HG03159 (cell line): ENCODE data around the gene NFIX.

Source experiments
- ATAC-seq: cut with Tn5 transposase; IDR thresholded peaks from one replicate; pipeline ENCODE4 v1.9.1; 2021; ENCODE audit warnings: mild to moderate bottlenecking, moderate library complexity; ENCODE audit not compliant: unreplicated experiment

NFIX gene

GRCh38 chr19:12987190-12987589 lies 8.1 kb upstream of the NFIX start:
- ATAC-seq, result no peak

GRCh38 chr19:12987781-12988180 lies 7.5 kb upstream of the NFIX start:
- no peak for ATAC-seq

- no peak for ATAC-seq
Measured at GRCh38 chr19:12990431-12990830, 4.8 kb upstream of the NFIX start.

- ATAC-seq, result no peak
Measured at GRCh38 chr19:12990853-12991252, 4.4 kb upstream of the NFIX start.

GRCh38 chr19:12991296-12991695 lies 4.0 kb upstream of the NFIX start:
- no peak for ATAC-seq

- ATAC-seq, result no peak
Measured at GRCh38 chr19:12992729-12993128, 2.5 kb upstream of the NFIX start.

GRCh38 chr19:12993562-12993961 lies 1.7 kb upstream of the NFIX start:
- no peak for ATAC-seq

GRCh38 chr19:12995596-12996405 lies 526 bp downstream of the NFIX start:
- ATAC-seq, result no peak

- no peak for ATAC-seq
Measured at GRCh38 chr19:12996406-12997094, 1.3 kb downstream of the NFIX start.

- no peak for ATAC-seq
Measured at GRCh38 chr19:12997179-12997966, 2.1 kb downstream of the NFIX start.

- no peak for ATAC-seq
Measured at GRCh38 chr19:12997967-12998940, 3.0 kb downstream of the NFIX start.

- ATAC-seq, result no peak
Measured at GRCh38 chr19:13001166-13001501, 5.9 kb downstream of the NFIX start.

- no peak for ATAC-seq
Measured at GRCh38 chr19:13001502-13002165, 6.4 kb downstream of the NFIX start.

GRCh38 chr19:13002166-13002898 lies 7.1 kb downstream of the NFIX start:
- ATAC-seq, result no peak

GRCh38 chr19:13003081-13003480 lies 7.8 kb downstream of the NFIX start:
- ATAC-seq, result no peak

- no peak for ATAC-seq
Measured at GRCh38 chr19:13004273-13004672, 9.0 kb downstream of the NFIX start.

GRCh38 chr19:13005253-13005652 lies 10.0 kb downstream of the NFIX start:
- ATAC-seq, result no peak

- ATAC-seq, result no peak
Measured at GRCh38 chr19:13005861-13006370, 10.6 kb downstream of the NFIX start.
